Measurements from ENCODE around the gene LYPD3. TPM values are rescaled to one million over a fixed set of nuclear protein-coding genes. Genes with fewer than 3 reads are reported as not detected.
"Not testable (repeated sequence)": the region's sequence is repeated elsewhere in the genome, so short reads cannot be mapped to it uniquely, and the experiment has no call there.

The LYPD3 gene
- total RNA-seq, 1 donor from 2014 or later: not detected

GRCh38 chr19:43445426-43445825, 20.0 kb downstream of the LYPD3 start:
- no peak overlapping the region for H3K27ac Mint-ChIP-seq
- peaks cover 6% of the 10 kb centered on the region for H3K4me1 Mint-ChIP-seq
- DNase-seq (no peak), ATAC-seq (ENCODE audit: low read depth) (no peak)
- H3K27me3 Mint-ChIP-seq: no peaks in the 10 kb centered on the region
- intact Hi-C loops (cut with micrococcal nuclease): loop anchor here (10.0 kb wide), 1 partner anchor 339 kb away; the partner anchor contains the start of gene KCNN4
- no peaks in the 10 kb centered on the region for H3K9me3 Mint-ChIP-seq
- no peak for TF ChIP-seq CTCF (IDR thresholded peaks at IDR 0.05)
- H3K36me3 Mint-ChIP-seq (ENCODE audit: low read depth): no peaks in the 10 kb centered on the region
- POLR2A ChIA-PET: interaction anchor here (2.9 kb wide), 1 partner anchor 74 kb away, joined by 37 read pairs; no protein-coding TSS in a partner anchor
- CTCF ChIA-PET: interaction anchor here (1.1 to 3.2 kb wide), 4 partner anchors 13 to 87 kb away, joined by 5 to 61 read pairs (median 14); partner anchors contain the start of genes ETHE1 and ZNF575
- H3K4me3 Mint-ChIP-seq: no peak overlapping the region

DNA sequence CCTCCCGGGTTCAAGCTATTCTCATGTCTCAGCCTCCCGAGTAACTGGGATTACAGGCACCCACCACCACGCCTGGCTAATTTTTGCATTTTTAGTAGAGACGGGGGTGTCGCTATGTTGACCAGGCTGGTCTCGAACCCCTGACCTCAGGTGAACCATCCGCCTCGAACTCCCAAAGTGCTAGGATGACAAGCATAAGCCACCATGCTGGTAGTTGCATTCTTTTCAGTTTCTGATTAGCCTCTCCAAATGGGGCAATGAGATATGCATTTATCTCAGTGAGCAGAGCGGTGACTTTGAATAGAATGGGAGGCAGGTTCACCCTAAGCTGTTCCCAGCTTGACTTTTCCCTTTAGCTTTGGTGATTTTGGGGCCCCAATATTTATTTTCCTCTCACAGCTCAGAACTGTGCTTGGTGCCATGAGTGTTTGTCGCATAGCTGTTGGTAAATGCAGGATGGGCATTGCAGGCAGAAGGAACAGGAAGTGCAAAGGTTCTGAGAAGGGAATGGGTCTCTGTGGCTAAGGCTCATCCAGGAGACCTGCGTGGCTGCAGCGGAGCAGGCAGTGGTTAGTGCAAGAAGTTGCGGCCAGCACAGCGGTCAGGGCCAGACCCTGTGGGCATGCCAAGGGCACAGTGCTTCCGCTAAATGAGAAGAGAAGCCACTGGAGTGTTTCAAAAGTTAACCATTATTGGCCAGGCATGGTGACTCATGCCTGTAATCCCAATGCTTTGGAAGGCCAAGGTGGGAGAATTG, 20.7 kb downstream of the LYPD3 start:
- H3K9me3 Mint-ChIP-seq: no peaks in the 10 kb centered on the region
- intact Hi-C loops (cut with micrococcal nuclease): loop anchor here (10.0 kb wide), 1 partner anchor 340 kb away; the partner anchor contains the start of gene KCNN4
- peaks cover 8% of the 10 kb centered on the region for H3K4me1 Mint-ChIP-seq
- ATAC-seq (ENCODE audit: low read depth): no peak
- no peak for DNase-seq
- no peaks in the 10 kb centered on the region for H3K36me3 Mint-ChIP-seq (ENCODE audit: low read depth)
- no peak overlapping the region for H3K27ac Mint-ChIP-seq
- POLR2A ChIA-PET: no interaction called here
- CTCF ChIA-PET: interaction anchor here (1.1 to 1.7 kb wide), 2 partner anchors 12 to 75 kb away, joined by 5 to 24 read pairs; no protein-coding TSS in a partner anchor
- H3K27me3 Mint-ChIP-seq: no peaks in the 10 kb centered on the region
- no peak for TF ChIP-seq CTCF (IDR thresholded peaks at IDR 0.05)
- no peak overlapping the region for H3K4me3 Mint-ChIP-seq

DNA sequence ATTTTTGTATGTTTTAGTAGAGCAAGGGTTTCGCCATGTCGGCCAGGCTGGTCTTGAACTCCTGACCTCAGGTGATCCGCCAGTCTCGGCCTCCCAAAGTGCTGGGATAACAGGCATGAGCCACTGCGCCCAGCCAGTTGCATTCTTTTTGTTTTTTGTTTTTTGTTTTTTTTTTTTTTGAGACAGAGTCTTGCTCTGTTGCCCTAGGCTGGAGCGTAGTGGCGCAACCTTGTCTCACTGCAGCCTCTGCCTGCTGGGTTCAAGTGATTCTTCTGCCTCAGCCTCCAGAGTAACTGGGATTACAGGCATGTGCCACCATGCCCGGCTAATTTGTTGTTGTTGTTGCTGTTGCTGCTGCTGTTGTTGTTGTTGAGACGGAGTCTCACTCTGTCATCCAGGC, 21.3 kb downstream of the LYPD3 start:
- POLR2A ChIA-PET; H3K4me3 Mint-ChIP-seq; H3K36me3 Mint-ChIP-seq (ENCODE audit: low read depth); H3K27me3 Mint-ChIP-seq; ATAC-seq (ENCODE audit: low read depth); DNase-seq; H3K27ac Mint-ChIP-seq; H3K9me3 Mint-ChIP-seq: not testable (repeated sequence)
- CTCF ChIA-PET: interaction anchor here (1.1 to 1.7 kb wide), 2 partner anchors 11 to 76 kb away, joined by 5 to 24 read pairs; no protein-coding TSS in a partner anchor
- intact Hi-C loops (cut with micrococcal nuclease): loop anchor here (10.0 kb wide), 1 partner anchor 341 kb away; the partner anchor contains the start of gene KCNN4
- peaks cover 14% of the 10 kb centered on the region for H3K4me1 Mint-ChIP-seq

- intact Hi-C loops (cut with micrococcal nuclease): loop anchor here (10.0 kb wide), 1 partner anchor 343 kb away; the partner anchor contains the start of gene KCNN4
- TF ChIP-seq CTCF (IDR thresholded peaks at IDR 0.05): no peak
- Mint-ChIP-seq H3K36me3 (ENCODE audit: low read depth) (no peaks in the 10 kb centered on the region), H3K9me3 (no peaks in the 10 kb centered on the region), H3K4me3 (no peak overlapping the region), H3K27ac (no peak overlapping the region), H3K27me3 (no peaks in the 10 kb centered on the region), H3K4me1 (peaks cover 27% of the 10 kb centered on the region)
- ATAC-seq (ENCODE audit: low read depth) (no peak), DNase-seq (no peak)
- POLR2A ChIA-PET: no interaction called here
- CTCF ChIA-PET: interaction anchor here (0.9 kb wide), 1 partner anchor 9 kb away, joined by 4 read pairs; no protein-coding TSS in a partner anchor
These were observed 23.7 kb downstream of the LYPD3 start for GRCh38 chr19:43441716-43442115.

GRCh38 chr19:43439709-43440063, 25.7 kb downstream of the LYPD3 start:
- intact Hi-C loops (cut with micrococcal nuclease): loop anchor here (10.0 kb wide), 1 partner anchor 345 kb away; the partner anchor contains the start of gene KCNN4
- Mint-ChIP-seq H3K4me1 (peaks cover 30% of the 10 kb centered on the region), H3K36me3 (ENCODE audit: low read depth) (no peaks in the 10 kb centered on the region), H3K27ac (no peak overlapping the region), H3K27me3 (no peaks in the 10 kb centered on the region), H3K4me3 (no peak overlapping the region), H3K9me3 (no peaks in the 10 kb centered on the region)
- DNase-seq: no peak
- CTCF ChIA-PET: interaction anchor here (0.9 to 2.1 kb wide), 6 partner anchors 8 to 116 kb away, joined by 3 to 26 read pairs (median 6); no protein-coding TSS in a partner anchor
- POLR2A ChIA-PET: interaction anchor here (0.6 to 1.2 kb wide), 5 partner anchors 24 to 177 kb away, joined by 3 to 6 read pairs (median 4); partner anchors contain the start of genes PHLDB3 and ZNF575
- TF ChIP-seq CTCF (IDR thresholded peaks at IDR 0.05): no peak
- no peak for ATAC-seq (ENCODE audit: low read depth)
